Thyroid gland (tissue), 4 donors: ENCODE results near the gene BCKDHB. TPM values are rescaled to one million over a fixed set of nuclear protein-coding genes. Genes with fewer than 3 reads are reported as not detected.

Experiments used
- DNase-seq, 2 donors: peaks; one replicate each; pipeline ENCODE4 v3.0.0-alpha.2; 2019
- H3K27ac ChIP-seq, 3 donors: fragments of 200-600 bp; sonication (generic); 1 replicate in 2 of 3; 2 replicates in 1 of 3; pipeline ENCODE4 v1.5.1; 2016 to 2019; ENCODE audit warnings: mild to moderate bottlenecking in 1 of 3, moderate library complexity in 1 of 3
- H3K27me3 ChIP-seq: fragments of 200-600 bp; sonication (generic); one replicate; pipeline ENCODE4 v1.5.1; 2019
- H3K36me3 ChIP-seq, 2 donors: fragments of 200-600 bp; sonication (generic); one replicate each; pipeline ENCODE4 v1.5.1; 2016 to 2019
- H3K4me1 ChIP-seq, 2 donors: fragments of 200-600 bp; sonication (generic); one replicate each; pipeline ENCODE4 v1.5.1; 2017 to 2019
- H3K4me3 ChIP-seq, 3 donors: fragments of 200-600 bp; sonication (generic); replicated peaks in 1 of 3; 1 replicate in 2 of 3; 2 replicates in 1 of 3; pipeline ENCODE4 v1.5.1; 2016; ENCODE audit warnings: mild to moderate bottlenecking in 1 of 3
- H3K9me3 ChIP-seq: fragments of 200-600 bp; sonication (generic); one replicate; pipeline ENCODE4 v1.5.1; 2017
- POLR2A ChIP-seq, 2 donors: fragments of 450-650 bp; IDR thresholded peaks; one replicate each; pipeline ENCODE4 v1.6.1; 2017; ENCODE audit warnings: antibody characterized with exemption in 2 of 2, mild to moderate bottlenecking in 2 of 2, moderate library complexity in 1 of 2
- WGBS, 2 donors: methylation state at CpG; one replicate each; pipeline ENCODE4 v1.1.5; 2017; 5-methylcytosine and 5-hydroxymethylcytosine counted together
- intact Hi-C: fragments of 100-400 bp; cut with DNase I; formaldehyde crosslinking; loops from one replicate; pipeline ENCODE4 v1.15.1; 2023
- total RNA-seq, 4 donors: library from RNA; depleted of rRNA; stranded (reverse); fragments of >200 nt; gene quantifications; one replicate each; pipeline ENCODE4 v1.2.3, GENCODE V29; 2016
- TF ChIP-seq, protein P1 (sequence below), 6 experiments: fragments of 200-600 bp in 3 of 6; fragments of 450-650 bp in 3 of 6; sonication (generic) in 3 of 6; IDR thresholded peaks; one replicate each; pipeline ENCODE4 v1.5.1; 2016 to 2019; ENCODE audit warnings: antibody characterized with exemption in 6 of 6, mild to moderate bottlenecking in 2 of 6, inconsistent platforms in 1 of 6, moderate library complexity in 1 of 6

BCKDHB gene
- total RNA-seq, 4 donors from 2014 or later = 16.7 to 36.9 (median 24.4) TPM

DNA sequence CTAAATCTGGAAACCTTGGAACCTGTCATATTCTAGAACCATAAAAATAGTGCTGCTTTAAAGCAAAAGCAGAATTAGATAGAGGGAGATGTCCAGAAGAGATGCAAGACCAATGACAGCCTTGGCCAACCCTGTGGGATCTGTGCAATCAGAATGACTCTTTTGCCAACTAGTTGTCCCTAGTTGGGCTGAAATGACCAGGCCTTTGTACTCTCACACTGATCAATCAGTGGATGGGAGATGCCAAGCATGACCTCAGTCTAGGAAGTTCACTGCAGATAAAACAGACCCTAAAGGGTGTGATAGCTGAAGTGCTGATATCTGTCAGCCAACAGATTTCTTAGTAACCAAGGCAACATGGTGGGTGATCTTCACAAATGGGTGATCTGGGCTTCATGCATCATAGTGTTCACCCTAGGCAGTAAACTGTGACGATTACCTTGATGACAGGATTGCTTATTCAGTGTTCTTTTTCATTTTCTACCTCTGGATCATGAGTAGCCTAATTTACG, 52.1 kb downstream of the BCKDHB start:
- Histone ChIP-seq H3K9me3 (no peaks in the 10 kb centered on the region), H3K27ac (no peak overlapping the region), H3K27me3 (no peaks in the 10 kb centered on the region), H3K4me3 (no peak overlapping the region), H3K36me3 (no peaks in the 10 kb centered on the region), H3K4me1 (no peaks in the 10 kb centered on the region)
- TF ChIP-seq POLR2A (IDR thresholded peaks at IDR 0.05) = no peak
- TF ChIP-seq, protein P1, sequence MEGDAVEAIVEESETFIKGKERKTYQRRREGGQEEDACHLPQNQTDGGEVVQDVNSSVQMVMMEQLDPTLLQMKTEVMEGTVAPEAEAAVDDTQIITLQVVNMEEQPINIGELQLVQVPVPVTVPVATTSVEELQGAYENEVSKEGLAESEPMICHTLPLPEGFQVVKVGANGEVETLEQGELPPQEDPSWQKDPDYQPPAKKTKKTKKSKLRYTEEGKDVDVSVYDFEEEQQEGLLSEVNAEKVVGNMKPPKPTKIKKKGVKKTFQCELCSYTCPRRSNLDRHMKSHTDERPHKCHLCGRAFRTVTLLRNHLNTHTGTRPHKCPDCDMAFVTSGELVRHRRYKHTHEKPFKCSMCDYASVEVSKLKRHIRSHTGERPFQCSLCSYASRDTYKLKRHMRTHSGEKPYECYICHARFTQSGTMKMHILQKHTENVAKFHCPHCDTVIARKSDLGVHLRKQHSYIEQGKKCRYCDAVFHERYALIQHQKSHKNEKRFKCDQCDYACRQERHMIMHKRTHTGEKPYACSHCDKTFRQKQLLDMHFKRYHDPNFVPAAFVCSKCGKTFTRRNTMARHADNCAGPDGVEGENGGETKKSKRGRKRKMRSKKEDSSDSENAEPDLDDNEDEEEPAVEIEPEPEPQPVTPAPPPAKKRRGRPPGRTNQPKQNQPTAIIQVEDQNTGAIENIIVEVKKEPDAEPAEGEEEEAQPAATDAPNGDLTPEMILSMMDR (IDR thresholded peaks at IDR 0.05) = no peak
- DNase-seq = no peak
- whole genome bisulfite sequencing, 2 donors = 91 to 94% methylated on average over 2 of the region's 2 CpGs
- intact Hi-C loops = no loop called here

DNA sequence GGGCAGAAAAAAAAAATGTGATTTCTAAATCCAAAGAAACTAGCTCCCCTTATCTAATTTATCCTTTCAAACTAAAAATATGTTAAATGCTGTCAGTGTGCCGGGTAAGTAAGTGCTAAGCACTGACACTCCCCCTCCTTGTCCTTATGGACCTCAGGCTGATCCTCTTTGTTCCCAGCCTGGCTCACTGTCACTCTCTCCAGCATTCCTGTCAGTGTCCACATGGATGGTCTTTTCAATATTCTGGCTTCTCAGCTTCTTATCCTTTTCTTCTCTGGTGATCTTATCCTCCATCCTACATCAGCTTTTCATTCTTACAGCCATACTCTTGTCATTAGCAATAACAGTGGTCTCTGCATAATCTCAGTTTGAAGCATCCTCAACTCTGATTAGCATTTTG, 55.0 kb downstream of the BCKDHB start:
- TF ChIP-seq, protein P1 (IDR thresholded peaks at IDR 0.05) = no peak
- TF ChIP-seq POLR2A (IDR thresholded peaks at IDR 0.05) = no peak
- intact Hi-C loops = no loop called here
- Histone ChIP-seq H3K9me3 (no peaks in the 10 kb centered on the region), H3K4me3 (no peak overlapping the region), H3K27me3 (no peaks in the 10 kb centered on the region), H3K27ac (no peak overlapping the region), H3K4me1 (no peaks in the 10 kb centered on the region), H3K36me3 (no peaks in the 10 kb centered on the region)
- DNase-seq = no peak
- WGBS, 2 donors = 94 to 97% methylated on average over 1 of the region's 1 CpG

DNA sequence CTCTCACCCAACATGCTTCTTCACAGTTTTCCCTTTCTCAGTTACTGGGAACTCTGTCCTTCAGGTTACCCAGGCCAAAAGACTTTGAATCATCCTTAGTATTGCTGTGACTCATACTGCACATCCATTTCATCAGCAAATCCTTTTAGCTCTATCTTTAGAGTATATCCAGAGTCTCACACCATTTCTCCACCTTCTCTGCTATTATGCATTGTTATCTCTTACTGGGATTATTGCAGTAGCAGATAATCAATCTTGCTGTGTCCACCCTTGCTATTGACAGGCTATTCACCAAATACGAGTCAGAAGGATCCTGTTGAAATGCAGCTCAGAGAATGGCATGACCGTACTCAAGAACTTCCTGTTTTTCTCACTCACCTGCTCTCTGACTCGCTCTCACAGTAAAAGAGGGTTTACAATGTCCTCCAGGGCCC, 57.3 kb downstream of the BCKDHB start:
- Histone ChIP-seq H3K27ac (no peak overlapping the region), H3K27me3 (no peaks in the 10 kb centered on the region), H3K4me3 (no peak overlapping the region), H3K4me1 (no peaks in the 10 kb centered on the region), H3K36me3 (no peaks in the 10 kb centered on the region), H3K9me3 (no peaks in the 10 kb centered on the region)
- DNase-seq = no peak
- no peak for TF ChIP-seq POLR2A (IDR thresholded peaks at IDR 0.05)
- TF ChIP-seq, protein P1 (IDR thresholded peaks at IDR 0.05) = no peak
- intact Hi-C loops = no loop called here
- WGBS, 2 donors = 81 to 82% methylated on average over 3 of the region's 3 CpGs

DNA sequence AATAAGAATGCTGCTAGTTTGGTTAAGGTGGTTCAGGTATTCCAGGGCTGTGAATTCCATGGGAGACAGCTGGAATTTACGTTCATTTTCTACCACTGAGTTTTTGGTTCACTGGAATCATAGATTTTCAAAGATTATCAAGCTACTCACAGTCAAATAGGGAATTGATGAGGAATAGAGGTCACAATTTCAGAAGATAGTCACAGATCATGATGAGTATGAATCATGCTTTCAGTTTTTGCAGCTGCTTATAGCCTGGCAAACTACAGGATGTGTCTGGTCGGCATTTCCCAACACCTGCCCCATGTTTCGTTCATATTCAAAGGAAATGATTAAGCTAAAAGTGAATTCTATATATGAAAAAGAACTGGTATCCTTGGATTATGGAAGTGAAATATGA, 58.7 kb downstream of the BCKDHB start:
- H3K9me3 ChIP-seq = no peaks in the 10 kb centered on the region
- TF ChIP-seq POLR2A (IDR thresholded peaks at IDR 0.05) = no peak
- intact Hi-C loops = no loop called here
- 75 to 79% methylated on average over 3 of the region's 3 CpGs for WGBS, 2 donors
- no peaks in the 10 kb centered on the region for H3K36me3 ChIP-seq
- no peaks in the 10 kb centered on the region for H3K27me3 ChIP-seq
- H3K4me3 ChIP-seq = no peak overlapping the region
- H3K4me1 ChIP-seq = no peaks in the 10 kb centered on the region
- no peak for DNase-seq
- H3K27ac ChIP-seq = no peak overlapping the region

DNA sequence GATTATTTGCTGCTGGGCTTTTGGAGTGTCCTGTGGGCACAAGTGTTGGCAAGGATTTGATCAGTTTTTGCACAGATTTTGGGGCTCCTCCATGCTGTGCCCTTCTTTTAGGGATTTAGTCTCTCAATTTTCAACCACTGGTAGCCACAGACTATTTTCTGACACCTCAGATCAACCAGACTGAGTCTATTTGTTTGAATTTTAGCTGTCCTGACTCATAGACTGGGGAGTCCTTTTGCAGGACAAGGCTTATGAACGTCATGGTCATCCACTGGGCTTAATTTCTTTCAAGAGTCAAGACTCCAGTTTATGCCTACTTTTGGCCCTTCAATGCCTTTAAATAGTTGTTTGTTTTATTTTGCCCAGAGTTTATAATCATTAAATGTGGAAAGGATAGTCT, 59.3 kb downstream of the BCKDHB start:
- H3K9me3 ChIP-seq = no peaks in the 10 kb centered on the region
- DNase-seq = no peak
- intact Hi-C loops = no loop called here
- no peak for TF ChIP-seq POLR2A (IDR thresholded peaks at IDR 0.05)
- TF ChIP-seq, protein P1 (IDR thresholded peaks at IDR 0.05) = no peak
- no peaks in the 10 kb centered on the region for H3K4me1 ChIP-seq
- H3K36me3 ChIP-seq = no peaks in the 10 kb centered on the region
- WGBS, 2 donors = 92 to 97% methylated on average over 1 of the region's 1 CpG
- H3K27ac ChIP-seq = no peak overlapping the region
- no peaks in the 10 kb centered on the region for H3K27me3 ChIP-seq
- H3K4me3 ChIP-seq = no peak overlapping the region

DNA sequence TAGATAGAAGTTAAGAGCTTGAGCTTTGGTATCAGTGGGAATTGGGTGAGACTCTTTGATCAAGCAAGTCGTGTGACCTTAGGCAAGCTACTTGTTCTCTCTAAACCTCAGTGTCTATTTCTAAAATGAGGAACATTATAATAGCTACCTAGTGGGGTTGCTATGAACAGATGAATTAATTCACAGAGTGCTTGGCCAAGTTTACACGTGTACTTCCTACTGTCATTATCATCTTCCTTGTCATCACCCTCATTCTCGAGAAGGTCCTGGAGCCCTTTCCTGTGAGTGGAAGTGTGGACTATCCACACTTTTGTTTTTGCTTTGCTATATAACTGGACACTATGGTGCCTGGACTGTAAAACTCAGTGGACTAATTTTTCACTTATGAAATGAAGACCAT, 64.0 kb downstream of the BCKDHB start:
- H3K4me1 ChIP-seq = no peaks in the 10 kb centered on the region
- no peaks in the 10 kb centered on the region for H3K36me3 ChIP-seq

More for the DNA sequence above, 64.0 kb downstream of the BCKDHB start:
- DNase-seq = no peak
- intact Hi-C loops = no loop called here
- no peak overlapping the region for H3K4me3 ChIP-seq
- no peaks in the 10 kb centered on the region for H3K9me3 ChIP-seq
- H3K27me3 ChIP-seq = no peaks in the 10 kb centered on the region
- H3K27ac ChIP-seq = no peak overlapping the region
- 84 to 93% methylated on average over 3 of the region's 3 CpGs for WGBS, 2 donors
- TF ChIP-seq, protein P1 (IDR thresholded peaks at IDR 0.05) = no peak
- TF ChIP-seq POLR2A (IDR thresholded peaks at IDR 0.05) = no peak
